ENCODE results near the gene MMUT. TPM values are rescaled to one million over a fixed set of nuclear protein-coding genes. Genes with fewer than 3 reads are reported as not detected.

MMUT gene
- total RNA-seq, result 27.7 TPM

GRCh38 chr6:49462927-49463611, at the start of gene MMUT, which contains the start of gene CENPQ:
MMUT (minus strand) TSS chr6:49463253; CDS start chr6:49459466, 3,787 bp downstream.
CENPQ (plus strand) TSS chr6:49463370; CDS start chr6:49470177, 6,807 bp downstream.

GRCh38 chr6:49499623-49500022, 36.6 kb upstream of the MMUT start, which contains the start of gene GLYATL3:
GLYATL3 (plus strand) TSS chr6:49499923; CDS start chr6:49511991, 12,068 bp downstream.

Other genes with a start within 250 kb of the MMUT start
- gene CENPQ, start 117 bp upstream of the MMUT start, total RNA-seq, result 3.9 TPM
- gene GLYATL3, start 36.7 kb upstream of the MMUT start, total RNA-seq, result not detected
- 0.99 TPM for gene C6orf141, start 87.4 kb upstream of the MMUT start, total RNA-seq
- 6.7 TPM for gene RHAG, start 173.6 kb upstream of the MMUT start, total RNA-seq